GM12891 (cell line): ENCODE data around the gene UBE2H.

ENCODE experiments used
- DNase-seq: peaks from one replicate; pipeline ENCODE4 v3.0.0; 2011; ENCODE audit warnings: low spot score; ENCODE audit not compliant: insufficient read length
- FAIRE-seq: peaks from 2 replicates; lab custom pipeline; 2011; peaks lifted over from hg19 to GRCh38; lab: Jason Lieb, UNC
- PAX5 ChIP-seq: IDR thresholded peaks from 2 replicates; pipeline ENCODE4 v1.6.1; 2011; ENCODE audit warnings: low read length, moderate library complexity, mild to moderate bottlenecking; ENCODE audit not compliant: insufficient read depth, severe bottlenecking
- POLR2A ChIP-seq: IDR thresholded peaks from 2 replicates; pipeline ENCODE4 v1.6.1; 2011; ENCODE audit warnings: low read depth, low read length, control low read depth
- POLR2AphosphoS5 ChIP-seq: IDR thresholded peaks from 2 replicates; pipeline ENCODE4 v1.6.1; 2011; ENCODE audit warnings: low read depth, low read length, control low read depth
- POU2F2 ChIP-seq: IDR thresholded peaks from 2 replicates; pipeline ENCODE4 v1.6.1; 2011; ENCODE audit warnings: low read depth, mild to moderate bottlenecking, control low read depth, low read length, moderate library complexity
- SPI1 ChIP-seq: IDR thresholded peaks from 2 replicates; pipeline ENCODE4 v1.6.1; 2011; ENCODE audit warnings: low read depth, low read length, control low read depth
- TAF1 ChIP-seq: IDR thresholded peaks from 2 replicates; pipeline ENCODE4 v1.6.1; 2011; ENCODE audit warnings: low read depth, low read length, control low read depth

UBE2H gene

GRCh38 chr7:129785685-129786514 is 166.9 kb downstream of the UBE2H start:
- no peak for FAIRE-seq
- TF ChIP-seq SPI1 (no peak), PAX5 (no peak), TAF1 (no peak), POLR2AphosphoS5 (no peak)
- no peak for DNase-seq

GRCh38 chr7:129784783-129785684 is 167.7 kb downstream of the UBE2H start:
- peak; percentile 66 for DNase-seq
- TF ChIP-seq SPI1 (peak; percentile 80), TAF1 (no peak)
- no peak for FAIRE-seq

GRCh38 chr7:129784437-129784782 is 168.3 kb downstream of the UBE2H start:
- FAIRE-seq (no peak), DNase-seq (no peak)
- no peak for TF ChIP-seq TAF1
- no peak for TF ChIP-seq POU2F2
- TF ChIP-seq PAX5, result no peak
- TF ChIP-seq POLR2AphosphoS5, result no peak
- TF ChIP-seq POLR2A, result no peak
- no peak for TF ChIP-seq SPI1

- DNase-seq, result no peak
- TF ChIP-seq POLR2AphosphoS5 (no peak), POU2F2 (no peak), SPI1 (no peak), TAF1 (no peak), PAX5 (no peak), POLR2A (no peak)
- no peak for FAIRE-seq
These were observed 169.2 kb downstream of the UBE2H start for GRCh38 chr7:129783584-129783919.

GRCh38 chr7:129782818-129783583 is 169.8 kb downstream of the UBE2H start:
- no peak for DNase-seq
- TF ChIP-seq POLR2AphosphoS5 (no peak), TAF1 (no peak), PAX5 (no peak), POU2F2 (no peak), POLR2A (no peak), SPI1 (no peak)

GRCh38 chr7:129781928-129782817 is 170.6 kb downstream of the UBE2H start:
- no peak for TF ChIP-seq SPI1
- TF ChIP-seq POLR2A, result no peak
- TF ChIP-seq POLR2AphosphoS5, result no peak
- FAIRE-seq (no peak), DNase-seq (no peak)

More at GRCh38 chr7:129782818-129783583, 169.8 kb downstream of the UBE2H start:
- no peak for FAIRE-seq

- TF ChIP-seq PAX5, result no peak
- TF ChIP-seq POLR2A, result no peak
- TF ChIP-seq TAF1, result no peak
- TF ChIP-seq POU2F2, result no peak
- no peak for TF ChIP-seq POLR2AphosphoS5
- no peak for TF ChIP-seq SPI1
- FAIRE-seq (no peak), DNase-seq (no peak)
These were observed 171.5 kb downstream of the UBE2H start for GRCh38 chr7:129780974-129781927.
